Measurements from ENCODE around the gene ARL2BP.

- TF ChIP-seq CTCF (conservative IDR thresholded peaks at IDR 0.05; ENCODE audit: low read depth, low read length) (no peak), EZH2 (IDR thresholded peaks at IDR 0.05; ENCODE audit: borderline replicate concordance, low read depth, low read length, poor library complexity, severe bottlenecking) (no peak)
Measured at GRCh38 chr16:57270221-57271062, 25.4 kb downstream of the ARL2BP start.
